ENCODE results near the gene ESRRG.

DNA sequence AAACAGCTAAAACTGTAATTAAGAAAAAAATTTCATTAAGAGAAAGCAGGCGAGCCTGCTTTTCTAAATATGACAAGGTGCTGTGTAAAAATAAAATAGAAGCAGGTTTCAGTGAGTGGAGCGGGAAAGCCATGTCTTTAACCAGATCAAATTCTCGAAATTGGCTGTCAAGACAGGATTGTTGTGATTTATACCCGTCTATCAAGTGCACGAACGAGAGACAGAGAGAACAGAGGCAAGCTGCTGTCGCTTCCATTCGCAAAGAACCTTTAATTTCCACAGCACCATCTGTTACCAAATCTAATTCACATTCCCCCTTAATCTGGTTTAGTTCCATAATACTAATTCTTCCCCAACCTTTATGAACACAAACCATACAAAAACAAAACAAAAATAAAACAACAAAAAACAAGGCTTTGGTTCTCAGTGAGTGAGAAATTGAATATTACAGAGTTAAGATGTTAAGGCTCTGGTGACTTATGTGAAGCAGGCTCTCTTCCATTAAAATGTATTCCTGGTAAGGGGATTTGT lies 35.0 kb downstream of the ESRRG start:
- TF ChIP-seq, protein P1, sequence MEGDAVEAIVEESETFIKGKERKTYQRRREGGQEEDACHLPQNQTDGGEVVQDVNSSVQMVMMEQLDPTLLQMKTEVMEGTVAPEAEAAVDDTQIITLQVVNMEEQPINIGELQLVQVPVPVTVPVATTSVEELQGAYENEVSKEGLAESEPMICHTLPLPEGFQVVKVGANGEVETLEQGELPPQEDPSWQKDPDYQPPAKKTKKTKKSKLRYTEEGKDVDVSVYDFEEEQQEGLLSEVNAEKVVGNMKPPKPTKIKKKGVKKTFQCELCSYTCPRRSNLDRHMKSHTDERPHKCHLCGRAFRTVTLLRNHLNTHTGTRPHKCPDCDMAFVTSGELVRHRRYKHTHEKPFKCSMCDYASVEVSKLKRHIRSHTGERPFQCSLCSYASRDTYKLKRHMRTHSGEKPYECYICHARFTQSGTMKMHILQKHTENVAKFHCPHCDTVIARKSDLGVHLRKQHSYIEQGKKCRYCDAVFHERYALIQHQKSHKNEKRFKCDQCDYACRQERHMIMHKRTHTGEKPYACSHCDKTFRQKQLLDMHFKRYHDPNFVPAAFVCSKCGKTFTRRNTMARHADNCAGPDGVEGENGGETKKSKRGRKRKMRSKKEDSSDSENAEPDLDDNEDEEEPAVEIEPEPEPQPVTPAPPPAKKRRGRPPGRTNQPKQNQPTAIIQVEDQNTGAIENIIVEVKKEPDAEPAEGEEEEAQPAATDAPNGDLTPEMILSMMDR (IDR thresholded peaks at IDR 0.05) = no peak
- TF ChIP-seq POLR2A (IDR thresholded peaks at IDR 0.05) = no peak
